Astrocyte of the cerebellum (primary cell): ENCODE data around the gene ADCY4.

Experiments used
- DNase-seq: peaks from one replicate; pipeline ENCODE4 v3.0.0-alpha.2; 2011; ENCODE audit warnings: low read depth
- H3K4me3 ChIP-seq: 2 replicates; pipeline ENCODE4 v1.5.1; 2011; ENCODE audit warnings: mild to moderate bottlenecking, low read depth, low read length, moderate library complexity
- CTCF ChIP-seq: IDR thresholded peaks from 2 replicates; pipeline ENCODE4 v1.5.1; 2012; ENCODE audit warnings: low read length, low read depth, moderate library complexity, mild to moderate bottlenecking; ENCODE audit errors: missing control alignments
- in situ Hi-C: cut with HindIII; loops from 2 replicates; pipeline ENCODE4 v1.10.0; 2017; ENCODE audit warnings: low sequenced_read_pairs

The ADCY4 gene

DNA sequence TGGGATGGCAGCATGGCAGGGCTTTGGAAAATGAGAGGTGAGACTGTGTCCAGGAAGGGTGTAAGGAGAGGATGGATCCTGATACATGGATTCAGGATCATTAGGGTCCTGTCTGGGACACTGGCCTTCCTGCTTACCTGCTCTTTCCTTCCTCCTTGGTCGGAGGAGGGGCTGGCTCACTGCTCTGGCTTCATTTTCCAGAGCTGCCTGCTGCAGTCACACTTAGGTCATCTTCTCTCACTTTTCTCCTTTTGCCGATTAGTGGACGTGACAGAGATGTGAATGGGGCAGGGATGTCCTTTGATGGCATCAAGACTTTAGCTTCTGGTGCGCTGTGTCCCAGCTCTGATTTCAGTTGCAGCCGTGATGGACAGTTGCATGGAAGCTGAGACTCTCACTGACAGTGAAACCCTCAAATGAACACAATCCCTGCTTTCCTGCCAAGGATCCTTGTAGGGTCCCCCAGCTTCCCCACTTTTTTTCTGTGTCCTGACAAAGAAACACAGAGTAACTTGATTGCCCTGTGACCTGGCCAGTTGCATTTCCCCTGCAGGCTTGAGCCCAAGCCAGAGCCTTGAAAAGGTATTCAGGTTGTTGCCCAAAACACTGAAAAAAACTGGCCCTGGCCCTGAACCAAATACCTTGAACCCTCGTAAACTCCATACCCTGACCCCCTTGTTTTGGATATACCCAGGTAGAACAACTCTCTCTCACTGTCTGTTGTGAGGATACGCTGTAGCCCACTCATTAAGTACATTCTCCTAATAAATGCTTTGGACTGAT lies 26.3 kb downstream of the ADCY4 start:
- no peak for TF ChIP-seq CTCF
- DNase-seq = no peak
- in situ Hi-C loops = no loop called here
- H3K4me3 ChIP-seq = no peak overlapping the region

GRCh38 chr14:24307575-24308341 lies 27.1 kb downstream of the ADCY4 start, which contains the start of gene CIDEB:
CIDEB (minus strand) TSS chr14:24307977; CDS start chr14:24307858, 119 bp downstream.
- peak; percentile 99 for TF ChIP-seq CTCF
- in situ Hi-C loops = no loop called here
- DNase-seq = peak; percentile 18

DNA sequence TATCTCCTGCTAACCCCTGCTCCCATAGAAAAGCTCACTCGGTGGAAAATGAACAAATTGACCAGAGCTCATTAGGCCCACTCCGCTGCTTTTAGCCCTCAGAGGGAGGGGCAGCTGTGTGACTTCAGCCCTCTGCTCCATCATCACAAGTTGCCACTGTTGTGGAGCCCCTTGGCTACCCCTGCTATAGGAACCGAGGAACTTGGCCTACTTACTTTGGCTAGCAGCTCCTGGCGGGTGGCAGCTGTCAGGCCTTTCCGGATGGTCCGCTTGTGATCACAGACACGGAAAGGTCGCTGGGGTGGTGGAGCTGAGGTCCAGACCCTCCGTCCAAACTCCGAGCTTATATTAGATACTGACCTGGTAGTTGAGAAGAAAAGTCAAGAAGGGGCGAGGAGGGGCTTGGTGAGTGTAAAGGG lies 27.7 kb downstream of the ADCY4 start:
- in situ Hi-C loops = no loop called here
- no peak overlapping the region for H3K4me3 ChIP-seq
- no peak for DNase-seq
- TF ChIP-seq CTCF = no peak

More at GRCh38 chr14:24307575-24308341, 27.1 kb downstream of the ADCY4 start, which contains the start of gene CIDEB:
- H3K4me3 ChIP-seq = no peak within 1 kb of the TSS

DNA sequence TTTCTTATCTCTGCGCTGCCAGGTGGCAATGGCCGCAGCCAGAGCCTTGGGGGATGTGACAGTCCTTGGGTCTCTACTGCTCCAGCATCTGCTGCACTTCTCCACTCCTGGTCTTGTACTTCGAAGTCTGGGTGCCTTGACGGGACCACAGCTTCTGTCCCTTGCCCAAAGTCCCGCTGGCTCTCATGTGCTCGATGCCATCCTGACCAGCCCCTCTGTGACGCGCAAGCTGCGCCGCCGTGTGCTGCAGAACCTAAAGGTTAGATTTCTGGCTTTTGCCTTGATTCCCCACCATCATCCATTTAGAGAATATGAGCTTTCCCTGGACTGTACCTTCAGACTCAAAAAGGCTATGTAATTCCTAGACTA lies 30.9 kb downstream of the ADCY4 start:
- no peak overlapping the region for H3K4me3 ChIP-seq
- DNase-seq = no peak
- TF ChIP-seq CTCF = no peak
- in situ Hi-C loops = no loop called here

DNA sequence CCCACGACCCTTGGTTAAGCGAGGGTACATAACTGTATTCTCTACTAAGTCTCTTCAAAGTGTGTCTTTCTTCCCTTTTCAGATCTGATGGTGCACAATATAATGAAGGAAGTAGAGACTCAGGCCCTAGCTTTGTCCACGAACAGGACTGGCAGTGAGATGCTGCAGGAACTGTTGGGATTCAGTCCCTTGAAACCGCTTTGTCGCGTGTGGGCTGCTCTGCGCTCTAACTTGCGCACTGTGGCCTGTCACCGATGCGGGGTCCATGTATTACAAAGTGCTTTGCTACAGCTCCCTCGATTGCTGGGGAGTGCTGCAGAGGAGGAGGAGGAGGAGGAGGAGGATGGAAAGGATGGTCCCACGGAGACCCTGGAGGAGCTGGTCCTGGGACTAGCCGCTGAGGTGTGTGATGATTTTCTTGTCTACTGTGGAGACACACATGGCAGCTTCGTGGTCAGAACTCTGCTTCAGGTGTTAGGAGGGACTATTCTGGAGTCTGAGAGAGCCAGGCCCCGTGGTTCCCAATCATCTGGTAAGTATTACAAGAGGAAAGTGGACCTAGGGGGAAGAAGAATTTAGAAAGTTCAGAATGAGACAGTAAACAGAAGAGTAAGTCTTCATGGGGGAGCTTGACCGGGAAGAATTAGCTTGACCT lies 34.4 kb downstream of the ADCY4 start:
- in situ Hi-C loops = no loop called here
- peak overlapping the region; percentile 98 for H3K4me3 ChIP-seq
- no peak for TF ChIP-seq CTCF
- DNase-seq = no peak
